ENCODE measurements around the gene ALDH16A1.

Gene ALDH16A1

DNA sequence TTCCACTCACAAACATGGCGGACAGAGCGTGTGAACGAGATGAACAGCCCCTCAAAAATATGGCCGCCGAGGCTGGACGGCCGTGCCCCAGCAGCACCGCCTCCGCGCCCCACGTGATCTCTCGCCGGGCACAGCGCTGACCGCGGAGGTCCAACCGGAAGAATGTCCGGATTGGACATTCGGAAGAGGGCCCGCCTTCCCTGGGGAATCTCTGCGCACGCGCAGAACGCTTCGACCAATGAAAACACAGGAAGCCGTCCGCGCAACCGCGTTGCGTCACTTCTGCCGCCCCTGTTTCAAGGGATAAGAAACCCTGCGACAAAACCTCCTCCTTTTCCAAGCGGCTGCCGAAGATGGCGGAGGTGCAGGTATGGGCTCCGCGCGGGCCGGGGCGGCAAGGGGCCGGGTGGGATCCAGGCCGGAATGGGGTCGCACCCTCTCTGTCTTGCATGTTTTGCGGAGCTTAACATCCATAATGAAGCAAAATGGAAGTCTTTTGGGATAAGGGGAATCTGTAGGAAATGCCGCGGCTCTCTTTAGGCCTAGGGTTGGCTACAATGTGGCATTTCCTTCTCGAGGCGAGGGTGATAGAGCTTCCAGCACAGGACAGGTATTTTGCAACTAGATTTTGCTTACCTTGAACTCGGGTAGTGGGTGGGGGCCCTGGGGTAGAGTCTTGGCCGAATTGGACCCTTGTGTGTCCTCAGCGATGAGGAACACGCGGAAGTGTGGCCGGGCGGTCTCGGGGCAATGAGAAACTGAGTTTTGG lies 34.4 kb downstream of the ALDH16A1 start, which contains the start of gene RPL13A:
TSS of gene RPL13A (plus strand) at position 332 of the 769 bp plus-strand sequence. CDS start at position 354, 22 bp downstream.
- peak; percentile 91 to 100 (median 99) for DNase-seq

DNA sequence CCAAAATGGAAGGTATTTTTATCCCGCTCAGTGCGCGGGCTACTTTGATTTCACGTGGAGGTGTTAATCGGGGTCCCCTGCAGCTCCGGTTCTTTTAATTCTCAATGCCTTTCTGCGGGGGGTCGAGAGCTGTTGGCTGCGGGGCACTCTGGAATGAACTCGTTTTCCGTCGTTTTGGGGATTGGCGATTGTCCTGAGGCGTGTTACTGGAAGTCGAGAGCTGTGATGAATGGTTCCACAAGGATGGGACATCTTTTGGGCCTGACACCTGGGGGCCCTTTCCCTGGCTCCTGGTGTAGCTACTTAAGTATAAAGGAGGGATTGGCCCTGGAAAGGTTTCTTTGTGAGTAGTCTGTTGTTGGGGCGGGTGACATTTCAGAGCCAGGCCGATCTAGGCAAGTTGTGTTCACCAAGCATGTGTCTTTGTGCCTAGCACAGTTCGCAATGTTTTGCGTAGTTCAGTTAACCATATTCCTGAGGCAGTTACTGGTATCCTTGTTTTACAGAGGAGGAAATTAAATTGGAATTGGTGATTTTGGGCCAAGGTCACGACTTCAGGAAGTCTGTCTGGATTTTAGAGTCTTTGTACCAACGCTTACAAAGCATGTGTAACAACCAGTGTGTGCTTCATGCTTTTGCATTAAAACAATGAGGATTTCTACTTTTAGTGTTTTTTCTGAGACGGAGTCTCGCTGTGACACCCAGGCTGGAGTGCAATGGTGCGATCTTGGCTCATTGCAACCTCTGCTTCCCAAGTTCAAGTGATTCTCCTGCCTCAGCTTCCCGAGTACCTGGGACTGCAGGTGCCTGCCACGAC lies 35.2 kb downstream of the ALDH16A1 start:
- DNase-seq: no peak

DNA sequence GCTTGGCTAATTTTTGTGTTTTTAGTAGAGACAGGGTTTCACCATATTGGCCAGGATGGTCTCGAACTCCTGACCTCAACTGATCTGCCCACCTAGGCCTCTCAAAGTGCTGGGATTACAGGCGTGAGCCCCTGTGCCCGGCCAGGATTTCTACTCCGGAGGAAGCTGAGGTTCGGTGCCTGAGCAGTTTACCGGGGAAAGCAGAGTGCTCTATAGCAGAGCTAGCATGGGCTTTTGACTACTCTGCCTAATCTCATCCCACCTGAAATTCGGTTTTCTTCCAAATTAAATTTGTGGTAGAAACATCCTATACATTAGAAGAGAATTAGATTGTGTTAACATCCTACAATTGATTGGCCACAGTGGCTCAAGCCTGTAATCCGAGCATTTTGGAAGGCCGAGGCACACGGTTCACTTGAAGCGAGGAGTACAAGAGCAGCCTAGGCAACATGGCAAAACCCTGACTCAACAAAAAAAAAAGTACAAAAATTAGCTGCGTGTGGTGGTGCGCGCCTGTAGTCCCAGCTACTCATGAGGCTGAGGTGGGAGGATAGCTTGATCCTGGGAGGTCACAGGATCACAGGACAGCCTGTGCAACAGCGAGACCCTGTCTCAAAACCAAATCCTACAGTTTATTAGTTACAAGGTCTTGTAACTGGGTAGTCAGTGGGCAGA lies 36.0 kb downstream of the ALDH16A1 start:
- no peak for DNase-seq

DNA sequence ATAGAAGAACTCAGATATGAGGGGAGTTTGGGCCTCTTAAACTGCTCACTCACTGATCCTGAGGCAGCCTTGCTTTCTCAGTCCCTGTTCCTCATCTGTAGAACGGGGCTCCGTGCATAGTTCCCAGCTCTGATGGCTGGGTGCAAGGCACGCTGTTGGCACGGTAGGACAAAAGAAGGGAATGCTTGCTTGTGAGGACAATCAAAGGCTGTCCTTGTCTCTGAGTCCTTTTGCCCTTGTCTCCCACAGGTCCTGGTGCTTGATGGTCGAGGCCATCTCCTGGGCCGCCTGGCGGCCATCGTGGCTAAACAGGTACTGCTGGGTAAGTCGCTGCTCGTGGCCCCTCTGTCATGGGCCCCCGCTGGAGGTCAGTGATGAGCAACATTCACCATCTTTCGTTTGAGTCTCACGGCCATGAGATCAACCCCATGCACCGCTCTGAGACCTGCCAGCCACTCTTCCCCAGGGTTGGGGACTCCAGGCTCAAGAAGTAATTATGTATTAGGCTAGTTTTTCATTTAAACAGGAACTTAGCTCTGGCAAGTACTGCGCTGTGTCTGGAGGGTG lies 36.7 kb downstream of the ALDH16A1 start:
- no peak for DNase-seq

GRCh38 chr19:49490287-49491029 lies 37.4 kb downstream of the ALDH16A1 start:
- no peak for DNase-seq

DNA sequence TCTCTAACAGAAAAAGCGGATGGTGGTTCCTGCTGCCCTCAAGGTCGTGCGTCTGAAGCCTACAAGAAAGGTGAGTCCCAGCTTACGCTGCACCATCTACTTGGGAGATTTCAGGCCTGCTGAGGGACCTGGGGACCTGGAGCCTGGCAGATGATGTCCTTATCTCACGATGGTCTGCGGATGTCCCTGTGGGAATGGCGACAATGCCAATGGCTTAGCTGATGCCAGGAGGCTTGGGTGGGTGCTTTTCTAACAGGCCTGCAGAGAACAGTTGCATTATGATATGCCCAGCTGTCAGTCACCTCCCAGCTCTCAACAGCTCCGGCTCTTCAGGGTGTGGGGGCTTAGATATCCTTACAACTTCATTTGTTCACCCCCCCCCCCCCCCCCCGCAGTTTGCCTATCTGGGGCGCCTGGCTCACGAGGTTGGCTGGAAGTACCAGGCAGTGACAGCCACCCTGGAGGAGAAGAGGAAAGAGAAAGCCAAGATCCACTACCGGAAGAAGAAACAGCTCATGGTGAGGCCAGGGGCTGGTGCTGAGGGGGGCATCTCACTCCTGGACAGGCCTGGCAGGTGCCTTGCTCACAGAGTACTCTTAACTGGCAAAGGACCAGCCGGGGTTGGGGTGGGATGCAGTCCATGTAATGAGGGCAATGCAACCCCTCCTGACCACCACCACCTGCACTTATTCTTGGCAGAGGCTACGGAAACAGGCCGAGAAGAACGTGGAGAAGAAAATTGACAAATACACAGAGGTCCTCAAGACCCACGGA lies 38.2 kb downstream of the ALDH16A1 start:
- DNase-seq: no peak

- no peak for DNase-seq
Observed at GRCh38 chr19:49491804-49492572, 39.0 kb downstream of the ALDH16A1 start.

DNA sequence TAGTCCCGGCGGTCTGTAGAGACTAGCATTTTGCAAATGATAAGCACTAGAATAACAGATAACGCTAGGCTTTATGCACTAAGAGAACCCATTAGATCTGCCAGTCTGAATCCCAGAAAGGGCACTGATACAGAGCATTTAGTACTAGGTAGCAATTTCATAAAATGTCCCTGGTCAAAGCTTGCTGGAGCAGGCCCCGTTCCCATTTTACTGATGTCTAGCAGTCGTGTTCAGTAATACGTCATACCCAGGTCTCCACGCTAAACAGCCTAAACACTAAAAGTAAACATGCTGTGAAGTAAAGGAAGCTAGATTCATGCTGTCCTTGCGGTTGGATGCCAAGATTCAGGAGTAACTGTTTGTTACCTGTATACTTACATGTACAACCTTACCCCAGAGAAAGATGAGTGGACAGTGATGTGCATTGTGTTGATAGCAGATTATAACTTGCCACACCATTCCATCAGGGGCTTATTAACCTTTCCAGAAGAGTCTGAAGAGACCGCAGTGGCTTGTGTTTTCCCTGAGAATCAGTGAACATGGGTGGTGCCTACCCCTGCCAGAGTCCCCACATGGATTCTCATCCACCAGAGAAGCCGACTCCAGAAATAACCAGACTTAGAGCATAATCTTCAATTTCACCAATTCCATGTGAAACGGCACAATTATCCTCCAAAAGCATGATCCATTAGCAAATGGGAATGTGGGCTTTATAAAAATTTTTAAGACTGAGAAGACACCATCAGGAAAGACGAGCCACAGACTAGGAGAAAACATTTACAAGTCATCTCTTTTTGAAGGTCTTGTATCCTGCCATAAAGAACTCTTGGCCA lies 39.8 kb downstream of the ALDH16A1 start:
- DNase-seq: no peak

DNA sequence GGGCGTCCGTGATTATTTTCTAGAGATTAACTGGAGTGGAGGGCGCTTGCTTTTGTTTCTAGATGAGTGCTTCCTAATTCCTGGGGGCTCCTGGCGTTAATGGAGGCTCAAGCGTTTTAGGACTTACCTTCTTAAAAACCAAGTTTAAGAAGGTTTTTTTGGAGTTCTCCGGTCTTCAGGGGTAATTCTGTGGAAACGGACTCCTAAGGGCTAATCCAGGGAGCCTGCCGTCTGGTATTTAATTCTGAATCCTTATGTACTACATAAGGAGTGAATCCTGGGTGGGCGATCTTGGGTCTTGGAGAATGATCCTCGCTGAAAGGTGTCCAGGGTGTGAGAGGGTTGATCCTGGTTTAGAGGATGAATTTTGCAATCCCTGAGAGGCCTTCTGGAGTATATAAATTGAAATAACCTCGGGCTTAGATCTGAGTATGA lies 43.6 kb downstream of the ALDH16A1 start:
- DNase-seq: no peak

DNA sequence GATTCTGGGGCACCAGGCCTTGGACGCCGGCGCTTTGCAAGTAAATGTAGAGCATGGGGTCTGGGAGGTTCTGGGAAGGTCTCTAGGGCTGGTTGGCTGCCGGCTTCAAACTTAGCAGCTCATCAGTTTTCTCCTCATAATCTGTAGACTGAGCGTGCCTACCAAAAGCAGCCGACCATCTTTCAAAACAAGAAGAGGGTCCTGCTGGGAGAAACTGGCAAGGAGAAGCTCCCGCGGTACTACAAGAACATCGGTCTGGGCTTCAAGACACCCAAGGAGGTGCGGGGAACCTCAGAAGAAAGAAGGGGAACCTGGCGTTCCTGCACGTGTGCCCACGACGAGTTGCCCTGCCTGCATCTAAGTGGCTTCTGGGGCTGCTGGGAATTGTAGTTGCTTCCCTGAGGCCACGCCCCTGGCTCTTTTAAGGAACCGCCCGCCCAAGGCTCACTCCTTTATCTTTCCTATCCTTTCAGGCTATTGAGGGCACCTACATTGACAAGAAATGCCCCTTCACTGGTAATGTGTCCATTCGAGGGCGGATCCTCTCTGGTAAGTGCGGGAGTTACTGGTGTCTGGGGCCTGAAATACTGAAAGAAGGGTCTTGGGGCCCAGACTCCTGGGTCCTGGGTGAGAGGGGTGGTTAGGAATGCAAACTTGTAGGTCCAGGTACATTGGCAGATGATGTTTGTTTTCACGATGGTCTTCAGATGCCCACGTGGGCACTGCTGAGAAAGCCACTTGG lies 44.2 kb downstream of the ALDH16A1 start:
- DNase-seq: peak in 23 of 58 donors; percentile 3 to 48 (median 12)

- DNase-seq: no peak
Observed at GRCh38 chr19:49497789-49498103, 44.7 kb downstream of the ALDH16A1 start.

- DNase-seq: no peak
Observed at GRCh38 chr19:49498475-49498874, 45.5 kb downstream of the ALDH16A1 start.

DNA sequence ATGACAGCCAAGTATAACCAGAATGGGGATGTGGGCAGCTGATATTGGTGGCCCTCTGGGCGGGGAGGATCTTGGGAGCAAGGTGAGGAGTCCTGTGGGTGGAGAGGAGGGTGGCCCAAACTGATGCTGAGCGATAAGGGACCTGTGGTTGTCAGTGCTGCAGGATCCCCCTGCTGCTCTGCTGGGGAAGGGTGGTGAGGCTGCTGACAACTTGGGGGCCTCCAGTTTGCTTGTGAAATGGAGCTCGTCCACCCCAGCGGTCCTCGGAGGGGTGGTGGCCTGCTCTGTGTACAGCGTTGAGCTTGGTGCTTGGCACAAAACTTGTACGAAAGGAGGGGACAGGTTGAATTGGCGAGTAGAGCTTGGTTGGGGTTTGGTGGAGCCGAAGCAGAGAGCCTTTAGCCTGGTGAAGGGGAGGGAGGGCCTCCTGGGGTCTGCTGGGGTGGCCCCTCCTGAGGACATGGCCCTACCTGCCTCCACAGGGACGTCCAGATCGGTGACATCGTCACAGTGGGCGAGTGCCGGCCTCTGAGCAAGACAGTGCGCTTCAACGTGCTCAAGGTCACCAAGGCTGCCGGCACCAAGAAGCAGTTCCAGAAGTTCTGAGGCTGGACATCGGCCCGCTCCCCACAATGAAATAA lies 46.1 kb downstream of the ALDH16A1 start:
- DNase-seq: no peak

- peak in 4 of 58 donors; percentile 1 to 21 (median 10) for DNase-seq
Observed at GRCh38 chr19:49502866-49503581, 50.0 kb downstream of the ALDH16A1 start.

DNA sequence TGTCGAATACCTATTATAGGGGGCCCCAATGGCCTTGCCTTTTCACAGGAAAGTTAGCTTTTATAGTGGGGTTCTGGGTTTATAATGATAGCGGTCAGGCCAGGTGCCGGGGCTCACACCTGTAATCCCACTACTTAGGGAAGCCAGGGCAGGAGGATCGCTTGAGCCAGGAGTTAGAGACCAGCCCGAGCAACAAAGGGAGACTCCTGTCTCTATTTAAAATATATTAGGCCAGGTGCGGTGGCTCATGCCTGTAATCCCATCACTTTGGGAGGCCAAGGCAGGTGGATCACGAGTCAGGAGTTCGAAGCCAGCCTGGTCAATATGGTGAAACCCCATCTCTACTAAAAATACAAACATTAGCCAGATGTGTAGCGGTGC lies 50.5 kb downstream of the ALDH16A1 start:
- no peak for DNase-seq

DNA sequence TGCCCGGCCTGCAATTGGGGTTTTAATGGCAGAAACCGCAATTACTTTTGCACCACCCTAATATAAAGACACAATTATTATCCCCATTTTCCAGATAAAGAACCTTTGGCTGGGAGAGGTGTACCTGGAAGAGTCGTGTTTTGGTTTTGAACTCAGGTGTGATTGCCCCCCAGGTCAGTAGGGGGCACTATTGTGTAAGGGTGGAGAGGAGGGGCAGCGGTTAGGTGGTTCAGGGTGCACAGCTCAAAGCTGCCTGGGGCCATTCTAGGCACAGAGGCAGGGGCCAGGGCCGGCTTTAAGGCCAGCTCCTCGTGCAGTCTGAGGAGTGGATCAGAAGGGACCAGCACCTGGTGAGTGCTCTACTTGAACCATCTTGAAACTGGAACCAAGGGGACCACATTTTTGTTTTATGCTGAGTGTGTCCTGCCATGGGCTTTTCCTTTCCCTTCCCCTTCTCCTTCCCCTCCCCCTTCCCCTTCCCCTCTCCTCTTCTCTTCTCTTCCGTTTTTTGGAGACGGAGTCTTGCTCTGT lies 53.6 kb downstream of the ALDH16A1 start:
- DNase-seq: peak in 12 of 58 donors; percentile 1 to 38 (median 8)
